Measurements from ENCODE around the gene FYCO1. TPM values are rescaled to one million over a fixed set of nuclear protein-coding genes. Genes with fewer than 3 reads are reported as not detected.

Gene FYCO1
- total and polyA plus RNA-seq, 9 of the 15 experiments (the other 6 are each of a cell fraction or from before 2014, with no cell fraction given): 2.1 to 13.8 (median 7.4) TPM

GRCh38 chr3:45889337-45889736 is 106.3 kb downstream of the FYCO1 start (continued):
- TF ChIP-seq, protein P1, sequence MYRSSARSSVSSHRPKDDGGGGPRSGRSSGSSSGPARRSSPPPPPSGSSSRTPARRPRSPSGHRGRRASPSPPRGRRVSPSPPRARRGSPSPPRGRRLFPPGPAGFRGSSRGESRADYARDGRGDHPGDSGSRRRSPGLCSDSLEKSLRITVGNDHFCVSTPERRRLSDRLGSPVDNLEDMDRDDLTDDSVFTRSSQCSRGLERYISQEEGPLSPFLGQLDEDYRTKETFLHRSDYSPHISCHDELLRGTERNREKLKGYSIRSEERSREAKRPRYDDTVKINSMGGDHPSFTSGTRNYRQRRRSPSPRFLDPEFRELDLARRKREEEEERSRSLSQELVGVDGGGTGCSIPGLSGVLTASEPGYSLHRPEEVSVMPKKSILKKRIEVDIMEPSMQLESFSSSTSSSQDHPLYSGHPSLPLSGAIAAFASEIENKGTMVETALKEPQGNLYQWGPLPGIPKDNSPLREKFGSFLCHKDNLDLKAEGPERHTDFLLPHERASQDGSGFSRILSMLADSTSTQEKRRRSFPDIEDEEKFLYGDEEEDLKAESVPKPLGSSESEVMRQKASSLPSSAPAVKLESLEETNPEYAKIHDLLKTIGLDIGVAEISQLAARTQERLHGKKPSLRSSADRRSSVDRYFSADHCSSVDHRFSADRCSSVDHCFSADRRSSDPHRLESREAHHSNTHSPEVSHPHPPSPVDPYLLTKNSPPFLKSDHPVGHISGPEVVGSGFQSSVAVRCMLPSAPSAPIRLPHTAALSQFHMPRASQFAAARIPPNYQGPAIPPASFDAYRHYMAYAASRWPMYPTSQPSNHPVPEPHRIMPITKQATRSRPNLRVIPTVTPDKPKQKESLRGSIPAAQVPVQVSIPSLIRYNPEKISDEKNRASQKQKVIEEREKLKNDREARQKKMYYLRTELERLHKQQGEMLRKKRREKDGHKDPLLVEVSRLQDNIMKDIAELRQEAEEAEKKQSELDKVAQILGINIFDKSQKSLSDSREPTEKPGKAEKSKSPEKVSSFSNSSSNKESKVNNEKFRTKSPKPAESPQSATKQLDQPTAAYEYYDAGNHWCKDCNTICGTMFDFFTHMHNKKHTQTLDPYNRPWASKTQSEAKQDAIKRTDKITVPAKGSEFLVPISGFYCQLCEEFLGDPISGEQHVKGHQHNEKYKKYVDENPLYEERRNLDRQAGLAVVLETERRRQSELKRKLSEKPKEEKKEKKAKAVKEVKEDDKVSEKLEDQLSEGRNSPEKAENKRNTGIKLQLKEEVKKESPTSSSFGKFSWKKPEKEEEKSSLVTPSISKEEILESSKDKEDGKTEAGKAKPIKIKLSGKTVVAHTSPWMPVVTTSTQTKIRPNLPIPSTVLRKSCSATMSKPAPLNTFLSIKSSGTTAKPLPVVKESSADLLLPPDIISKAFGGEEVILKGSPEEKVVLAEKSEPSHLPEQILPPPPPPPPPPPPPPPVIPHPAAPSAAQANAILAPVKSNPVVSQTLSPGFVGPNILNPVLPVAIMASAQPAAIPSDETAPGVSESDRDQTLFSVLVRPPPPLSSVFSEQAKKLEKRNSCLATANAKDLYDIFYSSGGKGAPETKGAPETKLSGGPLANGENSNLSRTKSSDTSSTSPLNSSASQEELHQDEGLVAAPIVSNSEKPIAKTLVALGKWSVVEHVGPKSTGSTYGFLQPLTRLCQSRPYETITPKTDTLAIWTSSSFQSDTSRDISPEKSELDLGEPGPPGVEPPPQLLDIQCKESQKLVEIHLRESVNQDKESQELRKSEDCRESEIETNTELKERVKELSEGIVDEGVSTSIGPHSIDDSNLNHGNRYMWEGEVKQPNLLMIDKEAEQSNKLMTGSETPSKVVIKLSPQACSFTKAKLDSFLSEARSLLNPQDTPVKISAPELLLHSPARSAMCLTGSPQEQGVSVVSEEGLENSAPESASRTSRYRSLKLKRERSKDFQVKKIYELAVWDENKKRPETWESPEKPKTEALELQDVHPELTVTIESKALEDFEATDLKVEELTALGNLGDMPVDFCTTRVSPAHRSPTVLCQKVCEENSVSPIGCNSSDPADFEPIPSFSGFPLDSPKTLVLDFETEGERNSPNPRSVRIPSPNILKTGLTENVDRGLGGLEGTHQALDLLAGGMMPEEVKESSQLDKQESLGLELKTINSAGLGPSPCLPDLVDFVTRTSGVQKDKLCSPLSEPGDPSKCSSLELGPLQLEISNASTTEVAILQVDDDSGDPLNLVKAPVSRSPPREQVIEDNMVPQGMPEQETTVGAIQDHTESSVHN (IDR thresholded peaks at IDR 0.05; ENCODE audit: borderline replicate concordance in 1 of 2, low read depth in 1 of 2): no peak
- no peak for TF ChIP-seq ZNF695 (CRISPR knock-in tag; IDR thresholded peaks at IDR 0.05)
- TF ChIP-seq, protein P2, sequence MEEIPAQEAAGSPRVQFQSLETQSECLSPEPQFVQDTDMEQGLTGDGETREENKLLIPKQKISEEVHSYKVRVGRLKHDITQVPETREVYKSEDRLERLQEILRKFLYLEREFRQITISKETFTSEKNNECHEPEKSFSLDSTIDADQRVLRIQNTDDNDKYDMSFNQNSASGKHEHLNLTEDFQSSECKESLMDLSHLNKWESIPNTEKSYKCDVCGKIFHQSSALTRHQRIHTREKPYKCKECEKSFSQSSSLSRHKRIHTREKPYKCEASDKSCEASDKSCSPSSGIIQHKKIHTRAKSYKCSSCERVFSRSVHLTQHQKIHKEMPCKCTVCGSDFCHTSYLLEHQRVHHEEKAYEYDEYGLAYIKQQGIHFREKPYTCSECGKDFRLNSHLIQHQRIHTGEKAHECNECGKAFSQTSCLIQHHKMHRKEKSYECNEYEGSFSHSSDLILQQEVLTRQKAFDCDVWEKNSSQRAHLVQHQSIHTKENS (CRISPR knock-in tag; IDR thresholded peaks at IDR 0.05): no peak
- TF ChIP-seq, protein P3, sequence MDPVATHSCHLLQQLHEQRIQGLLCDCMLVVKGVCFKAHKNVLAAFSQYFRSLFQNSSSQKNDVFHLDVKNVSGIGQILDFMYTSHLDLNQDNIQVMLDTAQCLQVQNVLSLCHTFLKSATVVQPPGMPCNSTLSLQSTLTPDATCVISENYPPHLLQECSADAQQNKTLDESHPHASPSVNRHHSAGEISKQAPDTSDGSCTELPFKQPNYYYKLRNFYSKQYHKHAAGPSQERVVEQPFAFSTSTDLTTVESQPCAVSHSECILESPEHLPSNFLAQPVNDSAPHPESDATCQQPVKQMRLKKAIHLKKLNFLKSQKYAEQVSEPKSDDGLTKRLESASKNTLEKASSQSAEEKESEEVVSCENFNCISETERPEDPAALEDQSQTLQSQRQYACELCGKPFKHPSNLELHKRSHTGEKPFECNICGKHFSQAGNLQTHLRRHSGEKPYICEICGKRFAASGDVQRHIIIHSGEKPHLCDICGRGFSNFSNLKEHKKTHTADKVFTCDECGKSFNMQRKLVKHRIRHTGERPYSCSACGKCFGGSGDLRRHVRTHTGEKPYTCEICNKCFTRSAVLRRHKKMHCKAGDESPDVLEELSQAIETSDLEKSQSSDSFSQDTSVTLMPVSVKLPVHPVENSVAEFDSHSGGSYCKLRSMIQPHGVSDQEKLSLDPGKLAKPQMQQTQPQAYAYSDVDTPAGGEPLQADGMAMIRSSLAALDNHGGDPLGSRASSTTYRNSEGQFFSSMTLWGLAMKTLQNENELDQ (CRISPR knock-in tag; IDR thresholded peaks at IDR 0.05; ENCODE audit: borderline replicate concordance): no peak

All from K562 (cell line).